HepG2 (cell line): ENCODE measurements around the gene KIAA0930. TPM values are rescaled to one million over a fixed set of nuclear protein-coding genes. Genes with fewer than 3 reads are reported as not detected.

Experiments
- ATAC-seq: fragments of 200-7000 bp; cut with Tn5 transposase; 3 replicates; pipeline ENCODE4 v1.9.1; 2020; ENCODE audit warnings: mild to moderate bottlenecking, moderate library complexity
- BruUV-seq: library from RNA; stranded (reverse); fragments of 400-500 nt; replicated peaks from 2 replicates; lab custom pipeline; 2021; lab: Mats Ljungman, UMichigan
- CTCF ChIA-PET: fragments of 300-600 bp; formaldehyde crosslinking; extraction: SDS; loops from one replicate; lab custom pipeline; 2021; ENCODE audit warnings: low total read pairs, inconsistent platforms, low intra/inter-chr PET ratio; lab: Yijun Ruan, JAX
- POLR2A ChIA-PET: fragments of 350-600 bp; sonication (Branson Sonifier 250); formaldehyde crosslinking; loops from one replicate; lab custom pipeline; 2020; ENCODE audit warnings: antibody characterized with exemption, inconsistent platforms; lab: Yijun Ruan, JAX
- DNase-seq: peaks from one replicate; pipeline ENCODE4 v3.0.0-alpha.2; 2015; ENCODE audit warnings: low spot score
- FAIRE-seq: peaks from 3 replicates; lab custom pipeline; 2011; peaks lifted over from hg19 to GRCh38; lab: Jason Lieb, UNC
- H2AFZ ChIP-seq: one replicate; pipeline ENCODE4 v1.6.1; 2011; ENCODE audit warnings: low read length, inconsistent platforms
- H3K27ac ChIP-seq: fragments of 300-600 bp; 3 replicates; pipeline ENCODE4 v1.8.0; 2011; ENCODE audit warnings: mixed run types, mild to moderate bottlenecking, mixed read lengths, low read length, inconsistent platforms; ENCODE audit not compliant: insufficient read depth; ENCODE audit errors: extremely low read length
- H3K27me3 ChIP-seq, 2 experiments: fragments of 200-600 bp in 1 of 2; 2 replicates in 1 of 2; 3 replicates in 1 of 2; pipeline versions ENCODE4 v1.6.0 to v1.8.0; 2011; ENCODE audit warnings: low read length in 2 of 2, mild to moderate bottlenecking in 2 of 2, moderate library complexity in 2 of 2, inconsistent platforms in 1 of 2; ENCODE audit not compliant: insufficient read depth in 2 of 2, control insufficient read depth in 1 of 2
- H3K36me3 ChIP-seq, 2 experiments: fragments of 200-600 bp in 1 of 2; replicated peaks in 1 of 2; 2 replicates in 1 of 2; 3 replicates in 1 of 2; pipeline versions ENCODE4 v1.5.1 to v1.8.0; 2011; ENCODE audit warnings: low read length in 2 of 2, inconsistent platforms in 1 of 2; ENCODE audit not compliant: insufficient read depth in 2 of 2, control insufficient read depth in 1 of 2
- H3K4me1 ChIP-seq: 2 replicates; pipeline ENCODE4 v1.5.1; 2012; ENCODE audit warnings: low read length, inconsistent platforms; ENCODE audit not compliant: insufficient read depth
- H3K4me2 ChIP-seq: 2 replicates; pipeline ENCODE4 v1.6.0; 2011; ENCODE audit warnings: low read depth, low read length, inconsistent platforms
- H3K4me3 ChIP-seq, 3 experiments: fragments of 200-600 bp in 1 of 3; sonication (generic), shearing (Covaris generic) in 1 of 3; replicated peaks in 1 of 3; 2 replicates each; pipeline ENCODE4 v1.5.1; 2011 to 2016; ENCODE audit warnings: low read length in 3 of 3, inconsistent platforms in 2 of 3, low read depth in 2 of 3, mild to moderate bottlenecking in 2 of 3, control low read depth in 1 of 3, mixed read lengths in 1 of 3; ENCODE audit not compliant: insufficient read depth in 1 of 3
- H3K79me2 ChIP-seq: one replicate; pipeline ENCODE4 v1.6.1; 2011; ENCODE audit warnings: low read length, inconsistent platforms; ENCODE audit not compliant: insufficient read depth
- H3K9ac ChIP-seq: 2 replicates; pipeline ENCODE4 v1.6.0; 2011; ENCODE audit warnings: mild to moderate bottlenecking, low read depth, low read length, inconsistent platforms; ENCODE audit not compliant: insufficient read depth
- H3K9me3 ChIP-seq: 2 replicates; pipeline ENCODE4 v1.5.1; 2012; ENCODE audit warnings: mild to moderate bottlenecking, low read length
- H4K20me1 ChIP-seq: 2 replicates; pipeline ENCODE4 v1.6.0; 2011; ENCODE audit warnings: inconsistent platforms, mild to moderate bottlenecking, low read length, moderate library complexity; ENCODE audit not compliant: insufficient read depth
- EEA1 ChIP-seq: sonication (generic); formaldehyde crosslinking; IDR thresholded peaks from 2 replicates; pipeline ENCODE4 v1.5.1; 2020; ENCODE audit warnings: mild to moderate bottlenecking, missing genetic modification reagents, borderline replicate concordance
- JARID2 ChIP-seq: sonication (generic); formaldehyde crosslinking; IDR thresholded peaks from 2 replicates; pipeline ENCODE4 v1.8.1; 2023; ENCODE audit warnings: missing genetic modification reagents, inconsistent platforms; ENCODE audit not compliant: insufficient replicate concordance
- KAT2B ChIP-seq: fragments of 150-350 bp; IDR thresholded peaks from 2 replicates; pipeline ENCODE4 v1.6.1; 2014; ENCODE audit warnings: low read depth, low read length, borderline replicate concordance
- KMT2B ChIP-seq: IDR thresholded peaks from 2 replicates; pipeline ENCODE4 v1.6.1; 2016; ENCODE audit warnings: missing genetic modification reagents, missing compliant biosample characterization
- NCOA1 ChIP-seq: sonication (generic); formaldehyde crosslinking; IDR thresholded peaks from 2 replicates; pipeline ENCODE4 v1.9.0; 2021; ENCODE audit warnings: missing genetic modification reagents
- POGK ChIP-seq: sonication (generic); formaldehyde crosslinking; conservative IDR thresholded peaks from 2 replicates; pipeline ENCODE4 v1.8.0; 2022; ENCODE audit warnings: mild to moderate bottlenecking, moderate library complexity, missing genetic modification reagents
- ZBTB34 ChIP-seq: sonication (generic); formaldehyde crosslinking; IDR thresholded peaks from 2 replicates; pipeline ENCODE4 v1.8.0; 2022; ENCODE audit warnings: mild to moderate bottlenecking, missing genetic modification reagents
- ZFP91 ChIP-seq: sonication (generic); formaldehyde crosslinking; IDR thresholded peaks from 2 replicates; pipeline ENCODE4 v1.9.0; 2022; ENCODE audit warnings: missing genetic modification reagents, mild to moderate bottlenecking, borderline replicate concordance
- ZNF34 ChIP-seq: sonication (generic); formaldehyde crosslinking; IDR thresholded peaks from 2 replicates; pipeline ENCODE4 v1.4.0; 2020; ENCODE audit warnings: mild to moderate bottlenecking, missing genetic modification reagents, borderline replicate concordance
- WGBS: methylation state at CpG from one replicate; pipeline ENCODE4 v1.1.6; 2017; ENCODE audit warnings: low lambda C conversion rate; 5-methylcytosine and 5-hydroxymethylcytosine counted together
- in situ Hi-C: cut with HindIII; loops from 2 replicates; pipeline ENCODE4 v1.10.0; 2017; ENCODE audit warnings: low pct_unique_long_range_greater_than_20kb; ENCODE audit not compliant: extremely low pct_ligation_motif_present
- intact Hi-C: fragments of 100-400 bp; cut with micrococcal nuclease; formaldehyde crosslinking; loops from one replicate; pipeline ENCODE4 v1.10.0; 2022; ENCODE audit not compliant: unreplicated experiment
- polyA plus RNA-seq, 8 experiments: library from polyadenylated mRNA; depleted of rRNA in 3 of 8; stranded (reverse) in 7 of 8; unstranded in 1 of 8; fragments of >200 nt; fragmentation: Illumina TruSeq in 4 of 8; extraction: Trizol in 4 of 8; gene quantifications; 2 replicates each; pipeline versions ENCODE4 v1.2.1 to v1.2.3, GENCODE V29; 2011 to 2016; ENCODE audit warnings: low read depth in 4 of 8, missing spikeins in 1 of 8, mixed read lengths in 1 of 8; ENCODE audit not compliant: insufficient read depth in 1 of 8
- total RNA-seq, 5 experiments: library from RNA; depleted of rRNA; stranded (reverse); fragments of >200 nt; fragmentation: Illumina TruSeq; extraction: Trizol; gene quantifications; 2 replicates each; pipeline ENCODE4 v1.2.3, GENCODE V29; 2016; ENCODE audit warnings: low read depth in 1 of 5

Gene KIAA0930
- total and polyA plus RNA-seq, 2 of the 13 experiments (the other 11 are each of a cell fraction or from before 2014, with no cell fraction given): 27.0 to 38.2 TPM

- H3K9ac ChIP-seq: no peak overlapping the region
These were observed 27.5 kb downstream of the KIAA0930 start for GRCh38 chr22:45212992-45213751.

GRCh38 chr22:45212306-45212709 lies 28.4 kb downstream of the KIAA0930 start:
- DNase-seq (no peak), ATAC-seq (no peak), FAIRE-seq (no peak)
- intact Hi-C loops (no loop called here), in situ Hi-C loops (no loop called here)
- 98% methylated on average over 7 of the region's 14 CpGs for WGBS
- TF ChIP-seq JARID2 (CRISPR knock-in tag): no peak
- TF ChIP-seq EEA1 (CRISPR knock-in tag): no peak
- no peak for TF ChIP-seq KAT2B
- no peak for TF ChIP-seq ZNF34
- TF ChIP-seq ZFP91: peak; percentile 33; the same call in 1 of the 2 replicates
- no peak for TF ChIP-seq POGK (CRISPR knock-in tag)
- ChIA-PET CTCF (no interaction called here), POLR2A (no interaction called here)
- H3K4me3 ChIP-seq: no peak overlapping the region
- no peak overlapping the region for H3K27ac ChIP-seq
- H3K36me3 ChIP-seq: peaks cover 5 to 8% of the 10 kb centered on the region in 2 experiments; a peak in 2 of 5 replicates
- peaks cover 16% of the 10 kb centered on the region; the same call in 1 of the 2 replicates for H3K4me1 ChIP-seq
- H2AFZ ChIP-seq: no peak overlapping the region
- no peak overlapping the region for H3K9ac ChIP-seq
- H3K27me3 ChIP-seq: no peaks in the 10 kb centered on the region
- H3K79me2 ChIP-seq: peaks cover 13% of the 10 kb centered on the region
- H3K4me2 ChIP-seq: no peak overlapping the region
- peaks cover 17% of the 10 kb centered on the region; the same call in 1 of the 2 replicates for H4K20me1 ChIP-seq
- H3K9me3 ChIP-seq: no peaks in the 10 kb centered on the region
- BruUV-seq: no TSS peak

More at GRCh38 chr22:45212992-45213751, 27.5 kb downstream of the KIAA0930 start:
- Histone ChIP-seq H4K20me1 (peaks cover 17% of the 10 kb centered on the region; the same call in 1 of the 2 replicates), H3K79me2 (peaks cover 13% of the 10 kb centered on the region), H3K4me1 (peaks cover 16% of the 10 kb centered on the region; the same call in 1 of the 2 replicates), H3K27me3 (no peaks in the 10 kb centered on the region), H3K36me3 (peaks cover 5 to 8% of the 10 kb centered on the region in 2 experiments; a peak in 2 of 5 replicates), H3K4me3 (no peak overlapping the region), H2AFZ (no peak overlapping the region), H3K9me3 (no peaks in the 10 kb centered on the region), H3K27ac (no peak overlapping the region), H3K4me2 (no peak overlapping the region)
- 95% methylated on average over 20 of the region's 22 CpGs for WGBS
- TF ChIP-seq KMT2B (CRISPR knock-in tag) (no peak), ZBTB34 (CRISPR knock-in tag) (no peak), NCOA1 (CRISPR knock-in tag) (no peak)
- BruUV-seq: no TSS peak
- no peak for ATAC-seq
- FAIRE-seq: no peak
- intact Hi-C loops (no loop called here), in situ Hi-C loops (no loop called here)
- DNase-seq: no peak
- ChIA-PET CTCF (no interaction called here), POLR2A (no interaction called here)
